Nephron (organoid): Measurements from ENCODE around the gene R3HDM2.

Experiments used
- H3K27ac Mint-ChIP-seq, 3 experiments: 2 replicates each; pipeline ENCODE4 v1.8.0; 2020; ENCODE audit warnings: mixed read lengths in 3 of 3, mild to moderate bottlenecking in 2 of 3, moderate library complexity in 1 of 3
- H3K27me3 Mint-ChIP-seq: 2 replicates; pipeline ENCODE4 v1.8.0; 2021; ENCODE audit warnings: low read depth, mild to moderate bottlenecking, moderate library complexity, mixed read lengths
- H3K36me3 Mint-ChIP-seq: 2 replicates; pipeline ENCODE4 v1.8.0; 2020; ENCODE audit warnings: low read depth, mixed read lengths
- H3K4me1 Mint-ChIP-seq: 2 replicates; pipeline ENCODE4 v1.8.0; 2020; ENCODE audit warnings: mixed read lengths
- H3K4me3 Mint-ChIP-seq, 3 experiments: 2 replicates each; pipeline ENCODE4 v1.8.0; 2020; ENCODE audit warnings: mild to moderate bottlenecking in 3 of 3, mixed read lengths in 3 of 3, moderate library complexity in 2 of 3
- H3K9me3 Mint-ChIP-seq: 2 replicates; pipeline ENCODE4 v1.8.0; 2020; ENCODE audit warnings: mixed read lengths
- CTCF ChIP-seq, 3 experiments: fragments of 200-600 bp; sonication (generic); IDR thresholded peaks; one replicate each; pipeline ENCODE4 v1.5.0; 2021; ENCODE audit warnings: antibody characterized with exemption in 3 of 3; ENCODE audit not compliant: unreplicated experiment in 3 of 3

The R3HDM2 gene

GRCh38 chr12:57388425-57388824, 42.4 kb downstream of the R3HDM2 start:
- no peaks in the 10 kb centered on the region for H3K27me3 Mint-ChIP-seq
- no peak overlapping the region for H3K4me3 Mint-ChIP-seq
- no peaks in the 10 kb centered on the region for H3K9me3 Mint-ChIP-seq
- TF ChIP-seq CTCF (IDR thresholded peaks at IDR 0.05; ENCODE audit: unreplicated experiment in 3 of 3): no peak
- peaks cover 45% of the 10 kb centered on the region for H3K36me3 Mint-ChIP-seq
- no peak overlapping the region for H3K27ac Mint-ChIP-seq
- H3K4me1 Mint-ChIP-seq: no peaks in the 10 kb centered on the region

- TF ChIP-seq CTCF (IDR thresholded peaks at IDR 0.05; ENCODE audit: unreplicated experiment in 3 of 3): no peak
- H3K27me3 Mint-ChIP-seq: no peaks in the 10 kb centered on the region
- no peaks in the 10 kb centered on the region for H3K4me1 Mint-ChIP-seq
- H3K36me3 Mint-ChIP-seq: peaks cover 32% of the 10 kb centered on the region
- no peak overlapping the region for H3K4me3 Mint-ChIP-seq
- no peaks in the 10 kb centered on the region for H3K9me3 Mint-ChIP-seq
- no peak overlapping the region for H3K27ac Mint-ChIP-seq
Measured at GRCh38 chr12:57386187-57386720, 44.6 kb downstream of the R3HDM2 start.

- H3K27ac Mint-ChIP-seq: no peak overlapping the region
- peaks cover 32% of the 10 kb centered on the region for H3K36me3 Mint-ChIP-seq
- no peaks in the 10 kb centered on the region for H3K4me1 Mint-ChIP-seq
- H3K27me3 Mint-ChIP-seq: no peaks in the 10 kb centered on the region
- TF ChIP-seq CTCF (IDR thresholded peaks at IDR 0.05; ENCODE audit: unreplicated experiment in 3 of 3): no peak
- H3K9me3 Mint-ChIP-seq: no peaks in the 10 kb centered on the region
- H3K4me3 Mint-ChIP-seq: no peak overlapping the region
Measured at GRCh38 chr12:57385586-57385985, 45.3 kb downstream of the R3HDM2 start.

- Mint-ChIP-seq H3K4me3 (no peak overlapping the region), H3K4me1 (no peaks in the 10 kb centered on the region), H3K27ac (peak overlapping the region in 2 of 3 experiments; percentile 24 to 31), H3K27me3 (no peaks in the 10 kb centered on the region), H3K36me3 (peaks cover 31% of the 10 kb centered on the region), H3K9me3 (no peaks in the 10 kb centered on the region)
- no peak for TF ChIP-seq CTCF (IDR thresholded peaks at IDR 0.05; ENCODE audit: unreplicated experiment in 3 of 3)
Measured at GRCh38 chr12:57384478-57384877, 46.4 kb downstream of the R3HDM2 start.

GRCh38 chr12:57381693-57382220, 49.1 kb downstream of the R3HDM2 start:
- Mint-ChIP-seq H3K9me3 (no peaks in the 10 kb centered on the region), H3K27me3 (no peaks in the 10 kb centered on the region), H3K4me3 (no peak overlapping the region), H3K36me3 (peaks cover 24% of the 10 kb centered on the region), H3K27ac (no peak overlapping the region), H3K4me1 (no peaks in the 10 kb centered on the region)
- TF ChIP-seq CTCF (IDR thresholded peaks at IDR 0.05; ENCODE audit: unreplicated experiment in 3 of 3): no peak

- H3K4me3 Mint-ChIP-seq: no peak overlapping the region
- no peak for TF ChIP-seq CTCF (IDR thresholded peaks at IDR 0.05; ENCODE audit: unreplicated experiment in 3 of 3)
Measured at GRCh38 chr12:57380300-57380699, 50.5 kb downstream of the R3HDM2 start.

More at GRCh38 chr12:57380300-57380699, 50.5 kb downstream of the R3HDM2 start:
- H3K27ac Mint-ChIP-seq: no peak overlapping the region
- no peaks in the 10 kb centered on the region for H3K4me1 Mint-ChIP-seq
- no peaks in the 10 kb centered on the region for H3K9me3 Mint-ChIP-seq
- H3K27me3 Mint-ChIP-seq: no peaks in the 10 kb centered on the region
- peaks cover 24% of the 10 kb centered on the region for H3K36me3 Mint-ChIP-seq
